Putamen (tissue), 1 donor: Measurements from ENCODE around the gene IGSF23.
"Not testable (repeated sequence)": the region's sequence is repeated elsewhere in the genome, so short reads cannot be mapped to it uniquely, and the experiment has no call there.

Experiments
- DNase-seq: peaks from one replicate; pipeline ENCODE4 v3.0.0-alpha.2; 2016; ENCODE audit warnings: low spot score

Gene IGSF23

GRCh38 chr19:44614313-44614712 lies 950 bp downstream of the IGSF23 start:
- DNase-seq = no peak

GRCh38 chr19:44615863-44616247 lies 2.5 kb downstream of the IGSF23 start:
- no peak for DNase-seq

- DNase-seq = no peak
Measured at GRCh38 chr19:44617110-44617880, 3.9 kb downstream of the IGSF23 start.

GRCh38 chr19:44618640-44619357 lies 5.4 kb downstream of the IGSF23 start:
- DNase-seq = no peak

GRCh38 chr19:44620667-44621066 lies 7.3 kb downstream of the IGSF23 start:
- no peak for DNase-seq

GRCh38 chr19:44621367-44621766 lies 8.0 kb downstream of the IGSF23 start:
- DNase-seq = no peak

GRCh38 chr19:44623080-44623479 lies 9.7 kb downstream of the IGSF23 start:
- no peak for DNase-seq

- DNase-seq = no peak
Measured at GRCh38 chr19:44623626-44624025, 10.3 kb downstream of the IGSF23 start.

GRCh38 chr19:44624840-44625354 lies 11.5 kb downstream of the IGSF23 start:
- no peak for DNase-seq

GRCh38 chr19:44625637-44626036 lies 12.3 kb downstream of the IGSF23 start:
- DNase-seq = not testable (repeated sequence)

GRCh38 chr19:44626048-44626624 lies 12.8 kb downstream of the IGSF23 start:
- DNase-seq = no peak

- DNase-seq = no peak
Measured at GRCh38 chr19:44627631-44628030, 14.3 kb downstream of the IGSF23 start.

GRCh38 chr19:44628793-44629192 lies 15.4 kb downstream of the IGSF23 start:
- no peak for DNase-seq

- DNase-seq = not testable (repeated sequence)
Measured at GRCh38 chr19:44631611-44632010, 18.2 kb downstream of the IGSF23 start.

GRCh38 chr19:44634058-44634457 lies 20.7 kb downstream of the IGSF23 start:
- not testable (repeated sequence) for DNase-seq

- DNase-seq = no peak
Measured at GRCh38 chr19:44634785-44635184, 21.4 kb downstream of the IGSF23 start.

GRCh38 chr19:44635581-44636438 lies 22.4 kb downstream of the IGSF23 start:
- DNase-seq = no peak

GRCh38 chr19:44636439-44637389 lies 23.4 kb downstream of the IGSF23 start:
- DNase-seq = no peak

GRCh38 chr19:44637390-44637764 lies 24.0 kb downstream of the IGSF23 start:
- no peak for DNase-seq

- no peak for DNase-seq
Measured at GRCh38 chr19:44640518-44640917, 27.2 kb downstream of the IGSF23 start.
